ENCODE measurements around the gene NUCB2. TPM values are rescaled to one million over a fixed set of nuclear protein-coding genes. Genes with fewer than 3 reads are reported as not detected.

NUCB2 gene
- total and polyA plus RNA-seq, 2 of the 13 experiments (the other 11 are each of a cell fraction or from before 2014, with no cell fraction given) = 54.2 to 82.4 TPM

DNA sequence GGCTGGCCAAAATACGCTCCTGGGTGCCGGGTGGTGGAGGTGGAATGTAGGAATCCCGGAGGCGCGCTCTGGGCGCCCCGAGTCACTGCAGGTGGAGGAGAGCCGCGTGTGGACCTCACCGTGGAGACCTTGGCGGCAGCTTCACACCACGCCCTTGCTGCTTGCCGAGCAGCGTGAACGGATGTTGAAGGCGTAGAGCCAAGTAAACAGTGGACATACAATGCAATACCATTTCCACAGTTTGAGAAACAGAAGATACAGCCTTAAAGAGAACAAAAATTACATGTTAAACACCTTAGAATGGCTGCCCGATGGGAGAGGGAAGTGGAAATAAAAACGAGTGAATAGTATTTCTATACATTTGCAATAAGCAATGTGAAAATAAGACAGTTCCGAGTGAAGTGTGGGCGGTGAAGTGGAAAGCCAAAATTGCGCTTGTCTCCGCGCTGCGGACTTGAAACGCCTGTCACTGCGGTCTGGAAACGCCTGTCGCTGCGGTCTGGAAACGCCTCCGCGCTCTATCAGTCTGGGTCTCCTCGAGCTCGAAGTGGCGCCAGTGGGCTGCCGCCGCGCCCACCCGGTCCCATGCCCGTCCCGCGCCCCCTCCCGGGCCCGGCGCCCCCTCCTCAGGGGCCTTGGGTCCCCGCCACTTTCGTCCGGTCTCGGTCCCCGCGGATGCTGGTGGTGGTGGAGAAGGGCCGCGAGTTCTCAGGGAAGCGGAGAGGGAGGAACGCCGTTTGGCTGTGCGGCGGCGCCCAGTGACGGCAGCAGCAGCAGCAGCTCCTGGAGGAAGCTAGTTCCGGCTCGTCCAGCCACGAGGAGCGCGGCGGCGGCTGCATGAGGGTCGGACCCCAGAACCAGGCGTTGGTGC, 76.6 kb downstream of the NUCB2 start (continued):
- TF ChIP-seq ZXDC (CRISPR knock-in tag; IDR thresholded peaks at IDR 0.05) (no peak; the same call in 1 of the 2 replicates), ARID3A (IDR thresholded peaks at IDR 0.05; ENCODE audit: low read depth, low read length) (no peak), ZNF570 (CRISPR knock-in tag; IDR thresholded peaks at IDR 0.05; ENCODE audit: borderline replicate concordance) (0 out of 2 replicates have a peak, but pooled peaks have one; percentile 45), BCL6 (CRISPR knock-in tag; IDR thresholded peaks at IDR 0.05) (peak; percentile 50; the same call in 1 of the 2 replicates), SRY (CRISPR knock-in tag; IDR thresholded peaks at IDR 0.05) (peak; percentile 78; the same call in 1 of the 2 replicates), ISX (CRISPR knock-in tag; conservative IDR thresholded peaks at IDR 0.05) (no peak), ZNF317 (CRISPR knock-in tag; IDR thresholded peaks at IDR 0.05) (peak; percentile 83), HNRNPH1 (optimal IDR thresholded peaks at IDR 0.05; ENCODE audit: low read depth, low read length) (no peak), SOX5 (CRISPR knock-in tag; IDR thresholded peaks at IDR 0.05; ENCODE audit: borderline replicate concordance) (no peak), CCDC6 (CRISPR knock-in tag; IDR thresholded peaks at IDR 0.05) (peak; percentile 57; the same call in 1 of the 2 replicates), ZNF652 (CRISPR knock-in tag; IDR thresholded peaks at IDR 0.05; ENCODE audit: borderline replicate concordance, low read depth) (no peak), SOX13 (IDR thresholded peaks at IDR 0.05) (no peak), SOX13 (CRISPR knock-in tag; conservative IDR thresholded peaks at IDR 0.05 in 1 of 2, IDR thresholded peaks at IDR 0.05 in 1 of 2) (peak in 1 of 2 experiments; percentile 56; a peak in 2 of 4 replicates), ZBTB42 (CRISPR knock-in tag; IDR thresholded peaks at IDR 0.05) (no peak), SMAD3 (CRISPR knock-in tag; IDR thresholded peaks at IDR 0.05) (no peak; the same call in 1 of the 2 replicates), BCLAF1 (IDR thresholded peaks at IDR 0.05) (no peak), ZBTB3 (CRISPR knock-in tag; IDR thresholded peaks at IDR 0.05; ENCODE audit: borderline replicate concordance, low read depth) (peak; percentile 24; the same call in 1 of the 2 replicates)
- TF ChIP-seq, protein P1, sequence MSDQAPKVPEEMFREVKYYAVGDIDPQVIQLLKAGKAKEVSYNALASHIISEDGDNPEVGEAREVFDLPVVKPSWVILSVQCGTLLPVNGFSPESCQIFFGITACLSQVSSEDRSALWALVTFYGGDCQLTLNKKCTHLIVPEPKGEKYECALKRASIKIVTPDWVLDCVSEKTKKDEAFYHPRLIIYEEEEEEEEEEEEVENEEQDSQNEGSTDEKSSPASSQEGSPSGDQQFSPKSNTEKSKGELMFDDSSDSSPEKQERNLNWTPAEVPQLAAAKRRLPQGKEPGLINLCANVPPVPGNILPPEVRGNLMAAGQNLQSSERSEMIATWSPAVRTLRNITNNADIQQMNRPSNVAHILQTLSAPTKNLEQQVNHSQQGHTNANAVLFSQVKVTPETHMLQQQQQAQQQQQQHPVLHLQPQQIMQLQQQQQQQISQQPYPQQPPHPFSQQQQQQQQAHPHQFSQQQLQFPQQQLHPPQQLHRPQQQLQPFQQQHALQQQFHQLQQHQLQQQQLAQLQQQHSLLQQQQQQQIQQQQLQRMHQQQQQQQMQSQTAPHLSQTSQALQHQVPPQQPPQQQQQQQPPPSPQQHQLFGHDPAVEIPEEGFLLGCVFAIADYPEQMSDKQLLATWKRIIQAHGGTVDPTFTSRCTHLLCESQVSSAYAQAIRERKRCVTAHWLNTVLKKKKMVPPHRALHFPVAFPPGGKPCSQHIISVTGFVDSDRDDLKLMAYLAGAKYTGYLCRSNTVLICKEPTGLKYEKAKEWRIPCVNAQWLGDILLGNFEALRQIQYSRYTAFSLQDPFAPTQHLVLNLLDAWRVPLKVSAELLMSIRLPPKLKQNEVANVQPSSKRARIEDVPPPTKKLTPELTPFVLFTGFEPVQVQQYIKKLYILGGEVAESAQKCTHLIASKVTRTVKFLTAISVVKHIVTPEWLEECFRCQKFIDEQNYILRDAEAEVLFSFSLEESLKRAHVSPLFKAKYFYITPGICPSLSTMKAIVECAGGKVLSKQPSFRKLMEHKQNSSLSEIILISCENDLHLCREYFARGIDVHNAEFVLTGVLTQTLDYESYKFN (CRISPR knock-in tag; conservative IDR thresholded peaks at IDR 0.05) = peak; percentile 81
